ENCODE measurements around the gene PER1.
"Not testable (repeated sequence)": the region's sequence is repeated elsewhere in the genome, so short reads cannot be mapped to it uniquely, and the experiment has no call there.

The PER1 gene

GRCh38 chr17:8118769-8119580, 33.2 kb downstream of the PER1 start:
- peak; percentile 46 for DNase-seq

- DNase-seq = no peak
Measured at GRCh38 chr17:8117980-8118768, 34.0 kb downstream of the PER1 start, which contains the start of gene ALOXE3. Gene ALOXE3, minus strand, starts transcription at chr17:8118514. Its CDS starts 524 bp downstream, at chr17:8117990.

GRCh38 chr17:8117367-8117979, 34.7 kb downstream of the PER1 start:
- DNase-seq = no peak

- no peak for DNase-seq
Measured at GRCh38 chr17:8116776-8117175, 35.4 kb downstream of the PER1 start.

- no peak for DNase-seq
Measured at GRCh38 chr17:8110907-8111306, 41.3 kb downstream of the PER1 start.

- no peak for DNase-seq
Measured at GRCh38 chr17:8110456-8110804, 41.8 kb downstream of the PER1 start.

- no peak for DNase-seq
Measured at GRCh38 chr17:8109661-8110455, 42.3 kb downstream of the PER1 start.

- no peak for DNase-seq
Measured at GRCh38 chr17:8108972-8109660, 43.1 kb downstream of the PER1 start.

GRCh38 chr17:8106980-8107379, 45.2 kb downstream of the PER1 start:
- not testable (repeated sequence) for DNase-seq

GRCh38 chr17:8105957-8106398, 46.2 kb downstream of the PER1 start:
- DNase-seq = no peak

- DNase-seq = no peak
Measured at GRCh38 chr17:8104911-8105310, 47.3 kb downstream of the PER1 start.

- no peak for DNase-seq
Measured at GRCh38 chr17:8103549-8103948, 48.7 kb downstream of the PER1 start.

- DNase-seq = no peak
Measured at GRCh38 chr17:8101721-8102120, 50.5 kb downstream of the PER1 start.

- no peak for DNase-seq
Measured at GRCh38 chr17:8100763-8101162, 51.4 kb downstream of the PER1 start.

GRCh38 chr17:8100111-8100510, 52.1 kb downstream of the PER1 start:
- no peak for DNase-seq

GRCh38 chr17:8096541-8096940, 55.7 kb downstream of the PER1 start:
- DNase-seq = no peak

- DNase-seq = no peak
Measured at GRCh38 chr17:8095361-8095760, 56.8 kb downstream of the PER1 start.

- DNase-seq = no peak
Measured at GRCh38 chr17:8091033-8091687, 61.0 kb downstream of the PER1 start.
